ENCODE results near the gene SETBP1.
A peak's percentile ranks its signal among the peaks of the same experiment; 100 is the strongest.

The SETBP1 gene

GRCh38 chr18:44938720-44939665, 258.3 kb downstream of the SETBP1 start:
- peak overlapping the region; percentile 77 for H2AK5ac ChIP-seq (ENCODE audit: low read length, severe bottlenecking)
- no peak overlapping the region for H4K91ac ChIP-seq (ENCODE audit: low read length)
- no peak for DNase-seq
- H3K9me3 ChIP-seq (ENCODE audit: control insufficient read depth, low read length) = no peaks in the 10 kb centered on the region
- H3K23ac ChIP-seq (ENCODE audit: low read length in 2 of 2) = peak overlapping the region in 1 of 2 experiments; percentile 50
- H3K36me3 ChIP-seq (ENCODE audit: control insufficient read depth in 1 of 2, insufficient read depth in 2 of 2, low read depth in 1 of 2, low read length in 2 of 2) = peaks cover 0 to 6% of the 10 kb centered on the region in 2 experiments
- H3K4me3 ChIP-seq (ENCODE audit: insufficient read depth in 1 of 2, low read depth in 1 of 2, low read length in 2 of 2) = no peak overlapping the region
- H3K4me1 ChIP-seq (ENCODE audit: control insufficient read depth, insufficient read depth, low read depth, low read length) = peaks cover 1% of the 10 kb centered on the region
- no peak overlapping the region for H3K18ac ChIP-seq (ENCODE audit: low read depth in 1 of 2, low read length in 2 of 2)
- H3K14ac ChIP-seq (ENCODE audit: low read length in 2 of 2) = no peak overlapping the region
- H3K4me2 ChIP-seq (ENCODE audit: low read length, poor library complexity, severe bottlenecking) = no peak overlapping the region
- H3K27me3 ChIP-seq (ENCODE audit: control insufficient read depth in 1 of 2, insufficient read depth in 1 of 2, low read length in 2 of 2) = no peaks in the 10 kb centered on the region
- H3K27ac ChIP-seq (ENCODE audit: low read length, poor library complexity, severe bottlenecking) = no peak overlapping the region
- H2AFZ ChIP-seq (ENCODE audit: low read depth, low read length) = no peak overlapping the region
- H4K8ac ChIP-seq (ENCODE audit: low read length) = no peak overlapping the region
- no peak overlapping the region for H2BK5ac ChIP-seq (ENCODE audit: low read depth, low read length, poor library complexity, severe bottlenecking)
- WGBS = 74% methylated on average over 5 of the region's 5 CpGs
- no peak overlapping the region for H3K4ac ChIP-seq (ENCODE audit: low read depth in 1 of 2, low read length in 2 of 2)
- H3K9ac ChIP-seq (ENCODE audit: low read length) = no peak overlapping the region
- no peak overlapping the region for H2BK15ac ChIP-seq (ENCODE audit: low read depth, poor library complexity, severe bottlenecking)
- peaks cover 21% of the 10 kb centered on the region for H3K79me1 ChIP-seq (replicated peaks; ENCODE audit: low read length, poor library complexity, severe bottlenecking)
- H2BK120ac ChIP-seq (ENCODE audit: low read depth, low read length) = no peak overlapping the region
- no peak overlapping the region for H2BK12ac ChIP-seq (ENCODE audit: low read length in 2 of 2)

GRCh38 chr18:44941516-44941915, 260.8 kb downstream of the SETBP1 start:
- no peak overlapping the region for H3K9ac ChIP-seq (ENCODE audit: low read length)
- H4K8ac ChIP-seq (ENCODE audit: low read length) = no peak overlapping the region
- no peak overlapping the region for H3K23ac ChIP-seq (ENCODE audit: low read length in 2 of 2)
- no peak overlapping the region for H2AK5ac ChIP-seq (ENCODE audit: low read length, severe bottlenecking)
- H3K18ac ChIP-seq (ENCODE audit: low read depth in 1 of 2, low read length in 2 of 2) = no peak overlapping the region
- no peak overlapping the region for H3K14ac ChIP-seq (ENCODE audit: low read length in 2 of 2)
- H2BK120ac ChIP-seq (ENCODE audit: low read depth, low read length) = no peak overlapping the region
- peaks cover 21% of the 10 kb centered on the region for H3K79me1 ChIP-seq (replicated peaks; ENCODE audit: low read length, poor library complexity, severe bottlenecking)
- no peak overlapping the region for H3K27ac ChIP-seq (ENCODE audit: low read length, poor library complexity, severe bottlenecking)
- H2BK15ac ChIP-seq (ENCODE audit: low read depth, poor library complexity, severe bottlenecking) = no peak overlapping the region
- no peaks in the 10 kb centered on the region for H3K9me3 ChIP-seq (ENCODE audit: control insufficient read depth, low read length)
- H3K4me2 ChIP-seq (ENCODE audit: low read length, poor library complexity, severe bottlenecking) = no peak overlapping the region
- peaks cover 0 to 2% of the 10 kb centered on the region in 2 experiments for H3K36me3 ChIP-seq (ENCODE audit: control insufficient read depth in 1 of 2, insufficient read depth in 2 of 2, low read depth in 1 of 2, low read length in 2 of 2)
- H3K27me3 ChIP-seq (ENCODE audit: control insufficient read depth in 1 of 2, insufficient read depth in 1 of 2, low read length in 2 of 2) = no peaks in the 10 kb centered on the region
- H3K4me3 ChIP-seq (ENCODE audit: insufficient read depth in 1 of 2, low read depth in 1 of 2, low read length in 2 of 2) = no peak overlapping the region
- no CpG with 5 or more reads among the region's 3 CpGs for WGBS
- no peak for DNase-seq
- no peak overlapping the region for H4K91ac ChIP-seq (ENCODE audit: low read length)
- peaks cover 1% of the 10 kb centered on the region for H3K4me1 ChIP-seq (ENCODE audit: control insufficient read depth, insufficient read depth, low read depth, low read length)
- no peak overlapping the region for H3K4ac ChIP-seq (ENCODE audit: low read depth in 1 of 2, low read length in 2 of 2)
- H2BK12ac ChIP-seq (ENCODE audit: low read length in 2 of 2) = no peak overlapping the region
- H2BK5ac ChIP-seq (ENCODE audit: low read depth, low read length, poor library complexity, severe bottlenecking) = no peak overlapping the region
- no peak overlapping the region for H2AFZ ChIP-seq (ENCODE audit: low read depth, low read length)

- no peak overlapping the region for H3K4ac ChIP-seq (ENCODE audit: low read depth in 1 of 2, low read length in 2 of 2)
- H4K91ac ChIP-seq (ENCODE audit: low read length) = no peak overlapping the region
- no peak overlapping the region for H3K4me3 ChIP-seq (ENCODE audit: insufficient read depth in 1 of 2, low read depth in 1 of 2, low read length in 2 of 2)
- H3K79me1 ChIP-seq (replicated peaks; ENCODE audit: low read length, poor library complexity, severe bottlenecking) = peaks cover 21% of the 10 kb centered on the region
- peaks cover 1% of the 10 kb centered on the region for H3K4me1 ChIP-seq (ENCODE audit: control insufficient read depth, insufficient read depth, low read depth, low read length)
- no peak overlapping the region for H3K27ac ChIP-seq (ENCODE audit: low read length, poor library complexity, severe bottlenecking)
- H3K18ac ChIP-seq (ENCODE audit: low read depth in 1 of 2, low read length in 2 of 2) = no peak overlapping the region
- no peak overlapping the region for H2BK15ac ChIP-seq (ENCODE audit: low read depth, poor library complexity, severe bottlenecking)
- no peak overlapping the region for H3K14ac ChIP-seq (ENCODE audit: low read length in 2 of 2)
- no peak overlapping the region for H4K8ac ChIP-seq (ENCODE audit: low read length)
- no peaks in the 10 kb centered on the region for H3K27me3 ChIP-seq (ENCODE audit: control insufficient read depth in 1 of 2, insufficient read depth in 1 of 2, low read length in 2 of 2)
- DNase-seq = no peak
- peaks cover 0 to 2% of the 10 kb centered on the region in 2 experiments for H3K36me3 ChIP-seq (ENCODE audit: control insufficient read depth in 1 of 2, insufficient read depth in 2 of 2, low read depth in 1 of 2, low read length in 2 of 2)
- no peak overlapping the region for H3K23ac ChIP-seq (ENCODE audit: low read length in 2 of 2)
- H3K9ac ChIP-seq (ENCODE audit: low read length) = no peak overlapping the region
- WGBS = 100% methylated on average over 1 of the region's 2 CpGs
- H3K4me2 ChIP-seq (ENCODE audit: low read length, poor library complexity, severe bottlenecking) = no peak overlapping the region
- no peak overlapping the region for H2AFZ ChIP-seq (ENCODE audit: low read depth, low read length)
- no peak overlapping the region for H2BK12ac ChIP-seq (ENCODE audit: low read length in 2 of 2)
- no peaks in the 10 kb centered on the region for H3K9me3 ChIP-seq (ENCODE audit: control insufficient read depth, low read length)
- peak overlapping the region; percentile 97 for H2AK5ac ChIP-seq (ENCODE audit: low read length, severe bottlenecking)
- H2BK5ac ChIP-seq (ENCODE audit: low read depth, low read length, poor library complexity, severe bottlenecking) = no peak overlapping the region
- no peak overlapping the region for H2BK120ac ChIP-seq (ENCODE audit: low read depth, low read length)
Measured at GRCh38 chr18:44942073-44942472, 261.4 kb downstream of the SETBP1 start.

GRCh38 chr18:44943311-44943881, 262.7 kb downstream of the SETBP1 start:
- Histone ChIP-seq H2AFZ (ENCODE audit: low read depth, low read length) (no peak overlapping the region), H3K4ac (ENCODE audit: low read depth in 1 of 2, low read length in 2 of 2) (no peak overlapping the region), H4K8ac (ENCODE audit: low read length) (no peak overlapping the region), H4K91ac (ENCODE audit: low read length) (no peak overlapping the region), H3K27ac (ENCODE audit: low read length, poor library complexity, severe bottlenecking) (peak overlapping the region; percentile 89), H2BK5ac (ENCODE audit: low read depth, low read length, poor library complexity, severe bottlenecking) (no peak overlapping the region), H3K27me3 (ENCODE audit: control insufficient read depth in 1 of 2, insufficient read depth in 1 of 2, low read length in 2 of 2) (no peaks in the 10 kb centered on the region), H2BK12ac (ENCODE audit: low read length in 2 of 2) (no peak overlapping the region), H2BK120ac (ENCODE audit: low read depth, low read length) (no peak overlapping the region), H3K4me3 (ENCODE audit: insufficient read depth in 1 of 2, low read depth in 1 of 2, low read length in 2 of 2) (no peak overlapping the region), H3K14ac (ENCODE audit: low read length in 2 of 2) (no peak overlapping the region), H3K18ac (ENCODE audit: low read depth in 1 of 2, low read length in 2 of 2) (no peak overlapping the region), H3K4me1 (ENCODE audit: control insufficient read depth, insufficient read depth, low read depth, low read length) (peaks cover 1% of the 10 kb centered on the region), H3K4me2 (ENCODE audit: low read length, poor library complexity, severe bottlenecking) (peak overlapping the region; percentile 49), H3K36me3 (ENCODE audit: control insufficient read depth in 1 of 2, insufficient read depth in 2 of 2, low read depth in 1 of 2, low read length in 2 of 2) (no peaks in the 10 kb centered on the region), H3K79me1 (replicated peaks; ENCODE audit: low read length, poor library complexity, severe bottlenecking) (peaks cover 17% of the 10 kb centered on the region), H3K23ac (ENCODE audit: low read length in 2 of 2) (no peak overlapping the region), H2AK5ac (ENCODE audit: low read length, severe bottlenecking) (no peak overlapping the region), H3K9me3 (ENCODE audit: control insufficient read depth, low read length) (no peaks in the 10 kb centered on the region), H3K9ac (ENCODE audit: low read length) (no peak overlapping the region), H2BK15ac (ENCODE audit: low read depth, poor library complexity, severe bottlenecking) (no peak overlapping the region)
- WGBS = 39% methylated on average over 2 of the region's 2 CpGs
- peak; percentile 62 for DNase-seq
